Activated CD4-positive, alpha-beta T cell treated with anti-CD3 and anti-CD28 coated beads, Interleukin-2, Interleukin-6, amounts not matched to agents 100 ng/mL and 50 ng/mL, durations not matched to agents 16 hours and 8 hours (primary cell): ENCODE measurements around the gene METTL13.
"Not testable (repeated sequence)": the region's sequence is repeated elsewhere in the genome, so short reads cannot be mapped to it uniquely, and the experiment has no call there.

Experiments
- DNase-seq: peaks from one replicate; pipeline ENCODE4 v3.0.0-alpha.2; 2020

Gene METTL13

DNA sequence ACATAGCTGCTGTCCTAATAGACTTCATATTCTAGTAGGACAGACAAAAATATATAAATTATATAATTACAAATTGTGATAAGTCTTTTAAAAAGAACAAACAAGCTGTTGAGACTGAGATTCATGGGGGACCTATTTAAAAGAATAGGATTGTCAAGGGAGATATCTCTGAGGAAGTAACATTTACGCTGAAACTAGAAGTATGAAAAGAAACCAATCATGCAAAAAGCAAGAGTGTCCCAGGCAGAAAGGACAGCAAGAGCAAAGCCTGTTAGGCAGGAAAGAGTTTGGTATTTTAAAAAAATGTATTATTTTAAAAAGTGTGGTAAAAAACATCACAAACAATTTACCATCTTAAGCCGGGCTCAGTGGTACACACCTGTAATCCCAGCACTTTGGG lies 9.1 kb upstream of the METTL13 start:
- no peak for DNase-seq

DNA sequence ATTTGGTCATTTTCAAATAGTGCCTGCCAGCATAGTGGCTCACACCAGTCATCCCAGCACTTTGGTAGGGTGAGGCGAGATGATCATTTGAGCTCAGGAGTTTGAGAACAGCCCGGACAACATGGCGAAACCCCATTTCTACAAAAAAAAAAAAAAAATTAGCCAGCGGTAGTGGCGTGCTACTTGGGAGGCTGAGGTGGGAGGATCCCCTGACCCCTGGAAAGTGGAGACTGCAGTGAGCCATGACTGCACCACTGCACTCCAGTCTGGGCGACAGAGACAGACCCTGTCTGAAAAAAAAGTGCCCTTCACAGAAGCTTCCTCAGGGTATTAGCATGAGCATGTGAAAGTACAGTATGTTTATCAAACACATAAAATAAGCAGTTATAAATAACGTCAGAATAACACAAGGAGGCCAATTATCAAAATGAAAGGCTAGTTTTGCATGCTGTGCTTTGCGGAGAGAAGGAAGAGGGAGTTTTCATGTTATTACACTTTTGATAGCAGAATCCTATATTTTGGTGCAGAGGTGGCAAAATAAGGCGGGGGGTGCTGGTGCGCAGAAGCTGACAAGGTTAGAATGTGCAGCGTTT lies 781 bp upstream of the METTL13 start:
- no peak for DNase-seq

DNA sequence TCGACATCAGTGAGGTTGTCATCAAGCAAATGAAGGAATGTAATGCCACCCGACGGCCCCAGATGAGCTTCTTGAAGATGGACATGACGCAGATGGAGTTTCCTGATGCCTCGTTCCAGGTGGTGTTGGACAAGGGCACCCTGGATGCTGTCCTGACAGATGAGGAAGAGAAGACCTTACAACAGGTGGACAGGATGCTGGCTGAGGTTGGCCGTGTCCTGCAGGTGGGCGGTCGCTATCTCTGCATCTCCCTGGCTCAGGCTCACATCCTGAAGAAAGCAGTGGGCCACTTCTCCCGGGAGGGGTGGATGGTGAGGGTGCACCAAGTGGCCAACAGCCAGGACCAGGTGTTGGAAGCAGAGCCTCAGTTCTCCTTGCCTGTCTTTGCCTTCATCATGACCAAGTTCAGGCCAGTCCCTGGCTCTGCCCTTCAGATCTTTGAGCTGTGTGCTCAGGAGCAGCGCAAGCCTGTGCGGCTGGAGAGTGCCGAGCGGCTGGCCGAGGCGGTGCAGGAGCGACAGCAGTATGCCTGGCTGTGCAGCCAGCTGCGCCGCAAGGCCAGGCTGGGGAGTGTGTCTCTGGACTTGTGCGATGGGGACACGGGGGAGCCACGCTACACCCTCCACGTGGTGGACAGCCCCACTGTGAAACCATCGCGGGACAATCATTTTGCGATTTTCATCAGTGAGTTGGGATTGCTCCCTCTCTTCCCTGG lies 2.5 kb downstream of the METTL13 start:
- DNase-seq, result no peak

DNA sequence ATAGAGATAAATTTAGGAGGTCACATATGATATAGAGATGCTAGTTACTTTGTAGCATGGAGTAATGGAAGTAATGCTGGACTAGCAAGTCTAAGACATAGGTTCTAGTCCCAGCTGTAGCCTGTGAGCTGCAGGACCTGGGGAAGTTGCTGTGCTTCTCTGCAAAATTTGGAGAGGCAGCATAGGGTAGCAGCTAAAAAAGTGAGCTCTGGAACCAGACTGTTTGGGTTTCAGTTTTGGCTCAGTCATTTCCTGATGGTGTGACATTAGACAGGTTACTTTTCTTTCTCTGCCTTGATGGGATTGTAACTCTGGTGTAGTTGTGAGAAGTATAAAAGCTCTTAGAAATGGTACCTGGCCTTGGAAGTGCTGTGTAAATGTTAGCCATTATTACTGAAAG lies 3.3 kb downstream of the METTL13 start:
- DNase-seq, result peak; percentile 65

DNA sequence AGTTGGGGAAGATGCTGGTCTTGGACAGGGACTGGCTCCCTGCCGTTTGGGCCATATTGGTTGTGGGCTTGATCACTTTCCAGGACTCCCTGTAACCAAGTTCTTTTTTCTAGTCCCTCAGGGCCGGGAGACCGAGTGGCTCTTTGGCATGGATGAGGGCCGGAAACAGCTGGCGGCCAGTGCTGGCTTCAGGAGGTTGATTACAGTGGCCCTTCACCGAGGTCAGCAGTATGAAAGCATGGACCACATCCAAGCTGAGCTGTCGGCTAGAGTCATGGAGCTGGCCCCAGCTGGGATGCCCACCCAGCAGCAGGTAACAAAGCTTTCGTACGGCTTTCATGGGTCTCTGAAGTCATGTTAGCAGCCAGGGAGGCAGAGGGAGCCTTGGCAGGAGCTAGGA lies 4.3 kb downstream of the METTL13 start:
- DNase-seq, result no peak

DNA sequence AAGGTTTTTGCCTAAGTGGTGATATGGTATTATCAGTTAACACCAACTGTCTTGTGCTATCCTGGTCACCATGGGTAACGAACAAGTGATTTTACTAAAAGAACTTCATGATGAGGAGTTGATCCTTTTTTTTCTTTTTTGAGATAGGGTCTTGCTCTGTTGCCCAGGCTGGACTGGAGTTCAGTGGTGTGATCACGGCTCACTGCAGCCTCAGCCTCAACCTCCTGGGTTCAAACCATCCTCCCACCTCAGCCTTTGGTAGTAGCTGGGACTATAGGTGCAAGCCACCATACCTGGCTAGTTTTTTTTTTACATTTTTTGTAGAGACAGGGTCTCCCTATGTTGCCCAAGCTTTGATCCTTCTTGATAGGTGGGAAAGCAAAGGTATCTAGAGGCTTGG lies 5.1 kb downstream of the METTL13 start:
- DNase-seq, result no peak

DNA sequence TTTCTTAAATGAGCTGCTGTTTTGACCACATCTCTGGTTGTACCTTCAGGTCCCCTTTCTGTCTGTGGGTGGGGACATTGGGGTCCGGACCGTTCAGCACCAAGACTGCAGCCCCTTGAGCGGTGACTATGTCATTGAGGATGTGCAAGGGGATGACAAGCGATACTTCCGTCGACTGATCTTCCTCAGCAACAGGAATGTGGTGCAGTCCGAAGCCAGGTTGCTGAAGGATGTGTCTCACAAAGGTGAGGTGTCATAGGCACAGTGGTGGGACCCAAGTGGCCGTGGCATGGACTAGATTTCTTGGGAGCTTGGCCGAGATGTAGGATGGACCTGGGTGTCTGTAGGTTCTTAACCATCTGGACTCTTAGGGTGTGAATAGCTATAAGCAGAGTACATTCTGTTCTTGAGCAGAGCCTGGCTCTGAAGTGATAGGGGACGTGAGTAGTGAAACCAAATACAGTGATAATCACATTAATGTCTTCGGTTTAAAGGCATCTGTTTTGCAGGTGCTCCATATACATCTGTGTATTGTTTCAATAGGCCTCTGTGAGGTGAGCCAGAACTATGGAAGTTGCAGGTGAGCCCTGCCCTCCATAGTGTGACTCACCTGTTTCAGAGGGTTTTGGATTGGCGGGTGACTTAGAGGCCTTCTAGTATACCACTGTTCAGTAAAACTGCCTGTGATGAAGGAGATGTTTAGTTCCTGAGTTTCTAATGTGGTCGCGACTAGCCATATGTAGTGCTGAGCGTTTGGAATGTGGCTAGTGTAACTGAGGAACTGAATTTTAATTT lies 6.4 kb downstream of the METTL13 start:
- DNase-seq, result no peak

DNA sequence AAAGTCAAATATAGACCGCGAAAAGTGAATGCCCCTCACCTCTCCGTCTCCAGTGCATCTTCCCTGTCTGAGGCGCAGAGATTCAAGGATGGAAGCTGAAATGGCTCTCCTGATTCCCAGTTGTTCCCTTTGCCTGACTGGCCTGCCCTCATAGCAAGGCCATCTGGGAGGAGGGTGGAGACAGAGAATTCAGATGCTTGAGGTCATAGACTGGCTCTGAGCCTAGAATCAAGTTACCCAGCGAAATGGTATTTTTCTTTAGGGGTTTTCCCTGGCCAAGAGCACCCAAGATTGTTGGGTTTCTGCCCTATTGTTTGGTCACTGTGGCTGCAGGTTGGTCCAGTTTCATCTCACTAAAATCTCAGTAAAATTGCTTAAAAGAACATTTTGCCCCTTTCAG lies 7.2 kb downstream of the METTL13 start:
- no peak for DNase-seq

DNA sequence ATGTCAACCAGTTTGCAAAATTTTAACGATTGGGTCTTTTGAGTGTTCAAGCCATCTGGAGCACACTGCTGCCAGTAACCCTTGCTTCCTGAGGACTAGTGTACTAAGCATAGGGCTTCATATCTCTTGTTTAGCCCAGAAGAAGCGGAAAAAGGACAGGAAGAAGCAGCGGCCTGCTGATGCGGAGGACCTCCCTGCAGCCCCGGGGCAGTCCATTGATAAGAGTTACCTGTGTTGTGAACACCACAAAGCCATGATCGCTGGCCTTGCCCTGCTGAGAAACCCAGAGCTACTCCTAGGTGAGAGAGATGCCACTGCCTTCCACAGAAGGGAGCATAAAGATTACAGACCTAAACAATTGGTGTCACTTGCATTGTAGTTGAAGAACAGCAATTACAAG lies 8.9 kb downstream of the METTL13 start:
- DNase-seq, result no peak

DNA sequence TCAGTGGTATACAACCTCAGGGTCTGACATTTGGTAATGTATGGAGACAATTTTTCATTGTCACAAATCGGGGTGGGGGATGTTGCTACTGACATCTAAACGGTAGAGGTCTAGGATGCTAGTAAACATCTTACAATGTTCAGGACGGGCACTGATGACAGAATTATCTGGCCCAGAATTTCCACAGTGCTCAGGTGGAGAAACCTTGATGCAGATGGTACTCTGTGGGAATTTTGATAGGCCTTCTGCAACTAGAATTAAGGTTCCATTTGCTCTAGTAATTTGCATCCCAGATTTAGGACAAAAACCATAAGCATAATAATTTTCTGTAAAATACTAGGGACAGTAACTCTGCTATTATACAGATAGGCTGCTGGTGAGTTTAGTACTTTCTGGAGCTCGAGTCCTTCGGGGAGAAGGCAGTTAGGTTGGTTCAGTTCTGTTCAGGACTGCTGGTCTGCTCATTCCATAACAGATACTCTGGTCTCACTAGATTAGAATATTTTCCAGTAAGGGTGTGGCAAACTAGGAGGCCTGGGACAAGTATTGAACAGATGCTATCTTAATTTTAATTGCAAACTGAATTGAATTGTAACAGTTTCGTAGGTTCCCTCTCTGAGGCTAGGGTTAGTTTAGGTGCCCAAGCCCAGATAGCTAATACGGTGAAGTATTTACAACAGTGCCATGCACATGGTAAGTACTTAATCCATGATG lies 11.4 kb downstream of the METTL13 start:
- no peak for DNase-seq

DNA sequence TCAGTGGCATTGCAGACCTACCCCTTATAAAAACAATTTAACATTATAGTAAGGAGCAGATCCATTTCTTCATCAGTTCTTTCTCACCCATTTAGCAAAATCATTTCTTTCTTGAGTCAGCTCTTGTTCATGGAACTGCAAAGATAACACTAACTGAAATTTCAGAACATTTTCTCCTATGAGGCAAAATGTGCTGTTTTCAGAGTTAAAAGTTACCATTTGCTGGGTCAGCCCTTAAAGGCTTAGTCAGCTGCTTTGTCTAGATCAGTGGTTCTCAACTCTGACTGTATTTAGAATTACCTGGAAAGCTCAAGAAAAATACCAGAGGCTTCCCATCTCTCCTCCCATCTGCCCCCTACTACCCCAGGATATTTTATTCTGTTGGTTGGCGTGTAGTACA lies 12.2 kb downstream of the METTL13 start:
- no peak for DNase-seq

DNA sequence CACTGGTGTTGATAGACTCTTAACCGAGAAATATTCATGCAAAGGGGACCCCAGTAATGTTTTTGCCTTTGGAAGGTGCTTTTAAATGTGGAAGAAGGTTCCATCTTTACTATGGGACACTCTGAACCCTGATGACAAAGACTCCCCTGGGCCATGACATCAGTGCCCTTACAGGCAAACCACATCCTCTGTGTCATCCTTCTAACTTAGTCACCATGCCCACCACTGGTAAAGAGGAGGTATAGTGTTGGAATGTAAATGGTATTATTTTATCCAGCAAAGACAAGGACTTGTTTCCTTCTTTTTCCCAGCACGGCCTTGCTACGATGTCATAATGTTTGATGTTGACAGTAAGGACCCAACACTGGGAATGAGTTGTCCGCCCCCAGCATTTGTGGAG lies 12.6 kb downstream of the METTL13 start:
- peak; percentile 81 for DNase-seq

DNA sequence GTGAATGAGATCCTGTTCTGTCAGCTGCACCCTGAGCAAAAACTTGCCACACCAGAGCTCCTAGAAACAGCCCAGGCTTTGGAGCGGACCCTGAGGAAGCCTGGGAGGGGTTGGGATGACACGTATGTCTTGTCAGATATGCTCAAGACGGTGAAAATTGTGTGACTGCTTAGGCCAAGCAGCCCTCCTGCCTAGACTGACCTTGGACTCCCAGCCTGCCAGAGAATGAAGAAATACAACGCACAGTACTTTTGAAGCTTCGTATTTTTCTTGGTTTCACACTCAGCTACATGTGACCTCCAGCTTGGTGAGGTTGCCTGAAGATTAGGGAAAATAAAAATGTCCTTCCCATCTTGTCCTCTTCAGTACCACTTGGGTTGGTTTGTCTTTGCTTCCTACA lies 15.1 kb downstream of the METTL13 start:
- no peak for DNase-seq

DNA sequence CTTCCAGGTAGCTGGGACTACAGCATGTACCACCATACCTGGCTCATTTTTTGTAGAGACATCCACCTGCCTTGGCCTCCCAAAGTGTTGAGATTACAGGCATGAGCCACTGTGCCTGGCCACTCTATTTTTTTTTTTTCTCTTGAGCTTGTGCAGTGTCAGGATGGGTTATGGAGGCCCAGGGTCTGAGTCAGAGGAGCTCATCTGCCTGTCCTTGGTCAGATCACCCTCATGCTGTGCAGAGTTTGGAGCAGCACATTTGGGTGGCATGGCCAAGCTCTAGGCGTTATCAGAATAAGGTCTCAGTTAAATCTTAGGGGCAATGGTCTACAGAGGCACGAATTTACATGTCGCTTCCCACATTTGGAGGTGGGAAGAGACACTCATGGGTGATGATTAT lies 16.9 kb downstream of the METTL13 start:
- DNase-seq, result no peak

DNA sequence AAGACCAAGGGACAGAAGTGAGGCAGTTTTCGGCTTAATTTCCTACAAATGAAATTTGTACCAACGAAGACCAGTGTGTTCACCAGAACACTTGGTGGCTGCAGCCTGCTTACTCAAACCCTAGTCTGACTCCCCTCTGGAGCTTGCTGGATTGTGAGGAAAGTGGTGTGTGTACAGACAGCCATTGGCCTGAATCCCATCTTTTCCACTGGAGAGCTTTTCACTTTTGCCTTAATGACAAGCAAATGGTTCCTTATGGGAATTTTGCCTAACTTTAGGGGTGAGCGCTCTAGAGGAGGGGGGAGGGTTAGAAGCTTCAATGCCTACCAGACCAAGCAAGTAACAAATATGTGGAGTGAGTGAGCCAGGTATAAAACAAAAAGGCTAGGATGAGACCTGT lies 17.3 kb downstream of the METTL13 start:
- no peak for DNase-seq

DNA sequence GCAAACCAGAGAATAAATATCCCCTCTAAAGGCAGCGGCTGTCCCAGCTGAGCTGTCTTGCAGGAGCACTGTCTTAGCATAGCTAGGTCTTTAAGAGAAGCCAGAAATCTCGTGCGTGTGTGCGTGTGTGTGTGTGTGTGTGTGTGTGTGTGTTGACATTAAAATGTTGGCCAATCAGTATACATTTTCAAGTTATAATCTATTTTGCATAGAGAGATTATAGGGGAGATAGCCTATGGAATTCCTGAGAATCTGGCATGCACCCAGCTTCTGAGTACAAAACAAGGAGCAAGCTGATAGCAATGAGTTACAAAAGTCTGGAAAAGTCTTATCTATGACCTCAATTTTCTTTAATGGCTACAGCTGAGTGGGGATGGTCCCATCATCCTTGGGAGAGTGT lies 17.7 kb downstream of the METTL13 start:
- no peak for DNase-seq

DNA sequence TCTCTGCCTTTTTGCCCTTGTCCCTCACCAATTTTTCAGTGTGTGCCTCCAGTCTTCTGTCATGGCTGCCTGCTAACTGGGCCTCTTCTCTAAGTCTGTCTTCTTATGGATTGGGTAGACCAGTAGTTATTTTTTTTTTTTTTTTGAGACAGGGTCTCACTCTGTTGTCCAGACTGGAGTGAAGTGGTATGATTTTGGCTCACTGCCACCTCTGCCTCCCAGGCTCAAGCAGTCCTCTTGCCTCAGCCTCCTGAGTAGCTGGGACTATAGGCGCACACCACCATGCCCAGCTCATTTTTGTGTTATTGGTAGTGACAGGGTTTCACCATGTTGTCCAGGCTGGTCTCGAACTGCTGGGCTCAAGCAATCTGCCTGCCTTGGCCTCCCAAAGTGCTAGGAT lies 18.2 kb downstream of the METTL13 start:
- DNase-seq, result not testable (repeated sequence)

DNA sequence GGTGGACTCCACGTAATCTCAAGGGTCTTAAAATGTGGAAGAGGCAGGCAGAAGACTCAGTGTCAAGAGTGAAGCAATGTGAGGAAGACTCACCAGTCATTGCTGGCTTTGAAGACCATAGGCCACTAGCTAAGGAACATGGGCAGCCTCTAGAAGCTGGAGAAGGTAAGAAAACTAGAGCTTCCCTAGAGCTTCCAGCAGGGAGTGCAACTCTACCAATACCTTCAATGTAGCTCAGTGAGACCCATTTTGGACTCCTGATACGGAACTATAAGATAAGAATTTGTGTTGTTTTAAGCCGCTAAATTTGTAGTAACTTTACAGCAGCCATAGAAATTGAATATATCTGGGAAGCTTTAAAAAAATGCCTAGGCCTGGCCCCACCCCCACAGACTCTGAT lies 18.9 kb downstream of the METTL13 start:
- no peak for DNase-seq

DNA sequence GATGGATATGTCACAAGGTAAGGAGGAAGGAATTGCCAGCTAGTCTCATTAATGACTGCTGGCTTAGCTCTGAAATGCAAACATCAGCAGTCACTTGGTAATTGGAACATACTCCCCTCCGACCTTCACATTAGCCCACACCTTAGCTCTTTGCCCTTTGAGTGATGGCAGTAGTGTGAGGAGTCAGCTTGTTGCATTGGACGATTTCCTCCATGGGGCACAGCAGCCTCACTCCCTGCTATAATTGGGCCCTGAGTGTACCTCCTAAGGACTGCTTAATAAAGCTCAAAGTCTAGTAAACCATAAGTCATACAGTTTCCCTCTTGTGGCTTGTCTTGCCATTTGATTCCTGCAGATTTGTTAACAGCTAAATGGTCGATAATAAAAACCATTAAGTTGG lies 19.4 kb downstream of the METTL13 start:
- no peak for DNase-seq

DNA sequence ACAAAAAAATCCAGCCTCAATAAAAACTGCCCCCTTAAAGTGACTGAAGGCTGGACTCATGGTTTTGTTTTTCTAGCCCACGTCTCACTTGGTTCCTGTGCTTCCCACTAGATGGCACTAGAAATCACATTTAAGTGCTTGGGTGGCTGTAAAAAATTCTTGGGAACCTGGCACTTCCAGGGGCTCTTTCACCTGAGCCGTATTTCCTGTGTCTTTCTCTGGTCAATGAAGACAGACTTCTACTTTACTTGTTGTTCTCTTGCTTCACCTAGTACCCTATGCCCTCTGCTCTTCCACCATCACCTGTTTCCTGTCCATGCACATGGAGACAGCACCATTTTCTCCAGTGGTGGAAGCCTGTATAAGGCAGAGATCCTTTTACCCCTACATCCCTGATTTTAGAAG lies 20.0 kb downstream of the METTL13 start:
- DNase-seq, result peak; percentile 37

DNA sequence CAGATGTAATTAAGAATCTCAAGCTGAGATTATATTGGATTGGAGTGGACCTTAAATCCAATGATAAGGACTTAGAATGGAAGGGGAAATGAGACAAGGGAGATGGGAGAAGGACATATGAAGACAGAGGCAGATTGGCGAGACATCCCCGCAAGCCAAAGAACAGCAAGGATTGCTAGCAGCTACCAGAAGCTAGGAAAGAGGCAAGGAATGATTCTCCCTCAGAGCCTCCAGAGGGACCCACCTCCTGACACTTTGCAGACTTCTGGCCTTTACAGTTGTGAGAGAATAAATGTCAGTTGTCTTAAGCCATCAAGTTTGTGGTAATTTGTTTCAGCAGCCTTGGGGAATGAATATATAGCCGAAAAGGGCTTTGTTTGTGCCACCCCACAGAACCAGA lies 20.7 kb downstream of the METTL13 start:
- no peak for DNase-seq

DNA sequence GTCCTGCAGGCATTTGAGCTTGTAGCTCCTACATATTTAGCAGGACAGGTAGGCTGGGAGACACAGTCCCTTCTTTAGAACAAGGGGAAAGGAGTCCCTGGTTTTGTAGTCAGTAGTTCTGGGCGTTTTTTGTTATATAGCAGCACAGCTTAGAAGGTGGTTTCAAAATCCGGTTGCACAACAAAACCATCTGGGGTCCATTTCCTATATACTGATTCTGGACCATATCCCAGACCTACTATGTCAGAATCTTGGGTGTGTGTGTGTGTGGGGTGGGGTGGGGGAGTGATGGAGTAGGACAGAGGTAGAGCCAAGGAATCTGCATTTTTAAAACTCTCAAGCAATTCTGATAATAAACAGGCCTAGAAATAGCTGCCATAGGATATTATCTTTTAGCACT lies 21.6 kb downstream of the METTL13 start:
- DNase-seq, result no peak

DNA sequence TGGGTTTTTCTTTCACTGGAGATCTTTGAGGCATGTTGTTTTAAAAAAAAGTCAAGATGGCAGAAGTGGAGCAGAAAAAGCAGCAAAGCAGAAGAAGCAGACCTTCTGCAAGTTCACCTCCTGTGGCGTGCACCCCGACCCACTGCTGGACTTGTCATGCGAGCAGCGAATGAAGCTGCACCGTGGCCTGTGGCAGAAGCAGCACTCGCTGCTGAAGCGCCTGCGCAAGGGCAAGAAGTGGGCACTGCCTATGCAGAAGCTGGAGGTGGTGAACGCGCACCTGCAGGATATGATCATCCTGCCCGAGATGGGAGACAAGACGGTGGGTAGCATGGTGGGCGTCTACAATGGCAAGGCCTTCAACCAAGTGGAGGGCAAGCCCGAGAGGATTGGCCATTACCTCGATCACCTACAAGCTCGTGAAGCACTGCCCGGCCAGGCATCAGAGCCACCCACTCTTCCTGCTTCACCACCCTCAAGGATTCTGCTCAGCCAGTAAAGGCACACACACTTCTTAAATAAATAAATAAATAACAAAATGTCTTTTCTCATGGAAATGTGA lies 22.1 kb downstream of the METTL13 start:
- no peak for DNase-seq
